ENCODE measurements around the gene ZBTB9.

ZBTB9 gene

GRCh38 chr6:33418690-33419291, 35.6 kb upstream of the ZBTB9 start:
- no peak for DNase-seq

GRCh38 chr6:33419580-33420490, 34.5 kb upstream of the ZBTB9 start, which contains the start of gene SYNGAP1:
SYNGAP1 (plus strand) TSS chr6:33420065; CDS start chr6:33420265, 200 bp downstream.
- DNase-seq = peak; percentile 82

- DNase-seq = no peak
These were observed 33.7 kb upstream of the ZBTB9 start for GRCh38 chr6:33420491-33421343.

- no peak for DNase-seq
These were observed 33.1 kb upstream of the ZBTB9 start for GRCh38 chr6:33421344-33421643.

GRCh38 chr6:33423777-33424176, 30.6 kb upstream of the ZBTB9 start:
- DNase-seq = no peak

GRCh38 chr6:33424855-33425667, 29.3 kb upstream of the ZBTB9 start:
- DNase-seq = no peak

- peak; percentile 92 for DNase-seq
These were observed 28.5 kb upstream of the ZBTB9 start for GRCh38 chr6:33425668-33426577.

- no peak for DNase-seq
These were observed 27.5 kb upstream of the ZBTB9 start for GRCh38 chr6:33426590-33427511.

GRCh38 chr6:33427585-33428223, 26.7 kb upstream of the ZBTB9 start:
- DNase-seq = no peak

GRCh38 chr6:33428224-33428965, 26.0 kb upstream of the ZBTB9 start:
- DNase-seq = peak; percentile 65

GRCh38 chr6:33428966-33429749, 25.2 kb upstream of the ZBTB9 start:
- no peak for DNase-seq

- DNase-seq = no peak
These were observed 24.7 kb upstream of the ZBTB9 start for GRCh38 chr6:33429750-33430052.

- DNase-seq = no peak
These were observed 24.0 kb upstream of the ZBTB9 start for GRCh38 chr6:33430334-33430733.

GRCh38 chr6:33430991-33431879, 23.1 kb upstream of the ZBTB9 start:
- peak; percentile 81 for DNase-seq

- no peak for DNase-seq
These were observed 22.4 kb upstream of the ZBTB9 start for GRCh38 chr6:33431880-33432541.

- no peak for DNase-seq
These were observed 21.8 kb upstream of the ZBTB9 start for GRCh38 chr6:33432546-33432945.

Measured in right forelimb (tissue), 1 donor.